Colonic mucosa (tissue), 4 donors: ENCODE results near the gene CLEC16A. TPM values are rescaled to one million over a fixed set of nuclear protein-coding genes. Genes with fewer than 3 reads are reported as not detected.

ENCODE experiments used
- DNase-seq: peaks from one replicate; pipeline ENCODE4 v3.0.0-alpha.2; 2020
- H3K27ac ChIP-seq: fragments of 200-600 bp; one replicate; pipeline ENCODE4 v1.8.0; 2021
- H3K27me3 ChIP-seq: fragments of 200-600 bp; one replicate; pipeline ENCODE4 v1.8.0; 2021
- H3K36me3 ChIP-seq: fragments of 200-600 bp; one replicate; pipeline ENCODE4 v1.8.0; 2021
- H3K4me1 ChIP-seq: fragments of 200-600 bp; one replicate; pipeline ENCODE4 v1.8.0; 2021; ENCODE audit warnings: mild to moderate bottlenecking
- H3K4me3 ChIP-seq: fragments of 200-600 bp; one replicate; pipeline ENCODE4 v1.8.0; 2021
- H3K9ac ChIP-seq, 2 donors: one replicate each; pipeline ENCODE4 v1.7.0; 2013; ENCODE audit warnings: control low read depth in 2 of 2, low read depth in 2 of 2, low read length in 2 of 2
- H3K9me3 ChIP-seq: fragments of 200-600 bp; one replicate; pipeline ENCODE4 v1.8.0; 2021
- intact Hi-C: fragments of 100-400 bp; cut with DNase I; formaldehyde crosslinking; loops from one replicate; pipeline ENCODE4 v1.14.1; 2022
- total RNA-seq, 2 donors: library from RNA; stranded (reverse); fragmentation: NEBNext Ultra II Directional in 1 of 2; extraction: Animal tissue kit (Norgen Biotek cat#: 25700) in 1 of 2; gene quantifications; one replicate each; pipeline ENCODE4 v1.2.1, GENCODE V29; 2021
- TF ChIP-seq, protein P1 (sequence below): fragments of 200-600 bp; IDR thresholded peaks from one replicate; pipeline ENCODE4 v1.8.0; 2022; ENCODE audit warnings: antibody characterized with exemption, mild to moderate bottlenecking
- donor health status: healthy.
- donor health status: DM: no; HTN: no; CAD: no.
- donor health status: DM: no; HTN: no; CAD: no.

CLEC16A gene
- total RNA-seq, 2 donors from 2014 or later, result 24.9 to 29.6 TPM

- Histone ChIP-seq H3K27ac (no peak overlapping the region), H3K36me3 (no peaks in the 10 kb centered on the region), H3K9me3 (no peaks in the 10 kb centered on the region), H3K27me3 (no peaks in the 10 kb centered on the region), H3K9ac (no peak overlapping the region), H3K4me1 (no peaks in the 10 kb centered on the region), H3K4me3 (no peak overlapping the region)
- intact Hi-C loops, result no loop called here
- TF ChIP-seq, protein P1, sequence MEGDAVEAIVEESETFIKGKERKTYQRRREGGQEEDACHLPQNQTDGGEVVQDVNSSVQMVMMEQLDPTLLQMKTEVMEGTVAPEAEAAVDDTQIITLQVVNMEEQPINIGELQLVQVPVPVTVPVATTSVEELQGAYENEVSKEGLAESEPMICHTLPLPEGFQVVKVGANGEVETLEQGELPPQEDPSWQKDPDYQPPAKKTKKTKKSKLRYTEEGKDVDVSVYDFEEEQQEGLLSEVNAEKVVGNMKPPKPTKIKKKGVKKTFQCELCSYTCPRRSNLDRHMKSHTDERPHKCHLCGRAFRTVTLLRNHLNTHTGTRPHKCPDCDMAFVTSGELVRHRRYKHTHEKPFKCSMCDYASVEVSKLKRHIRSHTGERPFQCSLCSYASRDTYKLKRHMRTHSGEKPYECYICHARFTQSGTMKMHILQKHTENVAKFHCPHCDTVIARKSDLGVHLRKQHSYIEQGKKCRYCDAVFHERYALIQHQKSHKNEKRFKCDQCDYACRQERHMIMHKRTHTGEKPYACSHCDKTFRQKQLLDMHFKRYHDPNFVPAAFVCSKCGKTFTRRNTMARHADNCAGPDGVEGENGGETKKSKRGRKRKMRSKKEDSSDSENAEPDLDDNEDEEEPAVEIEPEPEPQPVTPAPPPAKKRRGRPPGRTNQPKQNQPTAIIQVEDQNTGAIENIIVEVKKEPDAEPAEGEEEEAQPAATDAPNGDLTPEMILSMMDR, result no peak
- no peak for DNase-seq
Observed at GRCh38 chr16:11140466-11140865, 196.1 kb downstream of the CLEC16A start.

DNA sequence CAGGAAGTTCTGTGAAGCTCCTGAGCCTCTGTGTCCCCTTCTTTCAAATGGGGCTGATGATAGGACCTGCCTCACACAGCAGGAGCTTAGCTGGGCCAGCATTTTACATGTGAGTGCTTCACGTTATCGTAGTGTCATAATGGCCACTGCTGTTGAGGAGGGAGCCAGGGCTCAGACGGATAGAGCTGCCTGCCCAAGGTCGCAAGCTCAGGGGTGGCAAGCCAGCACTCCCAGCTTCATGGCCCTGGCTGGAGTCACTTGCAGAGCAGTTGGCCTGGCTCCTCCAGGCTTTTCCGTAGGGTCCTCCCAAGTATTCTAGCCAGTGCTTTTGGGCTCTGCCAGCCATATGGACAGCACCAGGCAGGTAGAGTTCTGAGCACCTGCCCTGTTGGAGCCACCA, 196.5 kb downstream of the CLEC16A start:
- Histone ChIP-seq H3K4me1 (no peaks in the 10 kb centered on the region), H3K27me3 (no peaks in the 10 kb centered on the region), H3K27ac (no peak overlapping the region), H3K36me3 (no peaks in the 10 kb centered on the region), H3K9ac (no peak overlapping the region), H3K9me3 (no peaks in the 10 kb centered on the region), H3K4me3 (no peak overlapping the region)
- no peak for DNase-seq
- TF ChIP-seq, protein P1, result no peak
- intact Hi-C loops, result no loop called here

- H3K36me3 ChIP-seq, result no peaks in the 10 kb centered on the region
- no peak for DNase-seq
- no peaks in the 10 kb centered on the region for H3K9me3 ChIP-seq
- no peak overlapping the region for H3K27ac ChIP-seq
- no peak overlapping the region for H3K4me3 ChIP-seq
- TF ChIP-seq, protein P1, result no peak
- intact Hi-C loops, result no loop called here
- no peaks in the 10 kb centered on the region for H3K27me3 ChIP-seq
- no peaks in the 10 kb centered on the region for H3K4me1 ChIP-seq
- no peak overlapping the region for H3K9ac ChIP-seq
Observed at GRCh38 chr16:11141409-11142260, 197.3 kb downstream of the CLEC16A start.

- intact Hi-C loops, result no loop called here
- no peaks in the 10 kb centered on the region for H3K36me3 ChIP-seq
- H3K27ac ChIP-seq, result no peak overlapping the region
- no peaks in the 10 kb centered on the region for H3K27me3 ChIP-seq
- no peak overlapping the region for H3K4me3 ChIP-seq
- TF ChIP-seq, protein P1, result no peak
- no peaks in the 10 kb centered on the region for H3K4me1 ChIP-seq
- no peak for DNase-seq
- no peaks in the 10 kb centered on the region for H3K9me3 ChIP-seq
- no peak overlapping the region for H3K9ac ChIP-seq
Observed at GRCh38 chr16:11142261-11142630, 197.9 kb downstream of the CLEC16A start.

GRCh38 chr16:11142951-11143350, 198.6 kb downstream of the CLEC16A start:
- no peaks in the 10 kb centered on the region for H3K36me3 ChIP-seq
- no peaks in the 10 kb centered on the region for H3K9me3 ChIP-seq
- no peaks in the 10 kb centered on the region for H3K27me3 ChIP-seq
- H3K4me3 ChIP-seq, result no peak overlapping the region
- no peaks in the 10 kb centered on the region for H3K4me1 ChIP-seq
- intact Hi-C loops, result no loop called here
- TF ChIP-seq, protein P1, result no peak
- no peak overlapping the region for H3K27ac ChIP-seq
- no peak for DNase-seq
- H3K9ac ChIP-seq, result no peak overlapping the region
